ENCODE measurements around the gene UNC5CL. TPM values are rescaled to one million over a fixed set of nuclear protein-coding genes. Genes with fewer than 3 reads are reported as not detected.

The UNC5CL gene
- total and polyA plus RNA-seq, 4 donors: 1.6 to 4.0 (median 2.1) TPM

DNA sequence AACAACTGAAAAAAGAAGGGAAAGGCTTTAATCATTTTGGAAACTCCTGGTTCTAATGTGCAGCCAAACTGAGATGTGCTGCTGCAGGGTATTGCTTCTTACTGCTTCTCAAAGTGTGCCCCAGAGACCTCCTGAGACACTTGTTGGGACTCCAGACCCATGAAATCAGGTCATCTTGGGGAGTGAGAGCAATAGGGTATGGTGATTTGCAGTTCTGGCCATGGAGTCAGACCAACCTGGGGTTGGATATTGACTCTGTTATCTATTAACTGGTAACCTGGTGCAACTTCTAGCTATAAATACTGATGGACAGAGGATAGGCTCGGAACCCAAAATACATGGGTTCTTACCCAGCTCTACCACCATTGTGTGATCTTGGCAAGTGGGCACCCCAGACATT, 7.1 kb upstream of the UNC5CL start:
- Histone ChIP-seq H3K9me3 (ENCODE audit: control insufficient read depth in 4 of 4, insufficient read depth in 3 of 4, low read length in 3 of 4) (no peaks in the 10 kb centered on the region), H3K27ac (ENCODE audit: low read depth in 1 of 2, low read length in 1 of 2) (no peak overlapping the region), H3K4me1 (ENCODE audit: control insufficient read depth in 5 of 5, insufficient read depth in 5 of 5, low read length in 5 of 5) (peaks cover 0 to 4% (median 0%) of the 10 kb centered on the region in 5 donors), H3K36me3 (ENCODE audit: control insufficient read depth in 4 of 4, insufficient read depth in 4 of 4, low read length in 4 of 4) (no peaks in the 10 kb centered on the region), H3K27me3 (ENCODE audit: control insufficient read depth in 3 of 3, insufficient read depth in 3 of 3, low read length in 2 of 3) (no peaks in the 10 kb centered on the region), H3K4me3 (no peak overlapping the region), H3K9ac (ENCODE audit: insufficient read depth in 1 of 2, low read length in 2 of 2) (no peak overlapping the region)
- ATAC-seq (ENCODE audit: insufficient read depth, low FRiP score) (no peak), DNase-seq (no peak)
- WGBS, 2 donors: 92 to 98% methylated on average over 1 of the region's 1 CpG
- TF ChIP-seq, protein P1, sequence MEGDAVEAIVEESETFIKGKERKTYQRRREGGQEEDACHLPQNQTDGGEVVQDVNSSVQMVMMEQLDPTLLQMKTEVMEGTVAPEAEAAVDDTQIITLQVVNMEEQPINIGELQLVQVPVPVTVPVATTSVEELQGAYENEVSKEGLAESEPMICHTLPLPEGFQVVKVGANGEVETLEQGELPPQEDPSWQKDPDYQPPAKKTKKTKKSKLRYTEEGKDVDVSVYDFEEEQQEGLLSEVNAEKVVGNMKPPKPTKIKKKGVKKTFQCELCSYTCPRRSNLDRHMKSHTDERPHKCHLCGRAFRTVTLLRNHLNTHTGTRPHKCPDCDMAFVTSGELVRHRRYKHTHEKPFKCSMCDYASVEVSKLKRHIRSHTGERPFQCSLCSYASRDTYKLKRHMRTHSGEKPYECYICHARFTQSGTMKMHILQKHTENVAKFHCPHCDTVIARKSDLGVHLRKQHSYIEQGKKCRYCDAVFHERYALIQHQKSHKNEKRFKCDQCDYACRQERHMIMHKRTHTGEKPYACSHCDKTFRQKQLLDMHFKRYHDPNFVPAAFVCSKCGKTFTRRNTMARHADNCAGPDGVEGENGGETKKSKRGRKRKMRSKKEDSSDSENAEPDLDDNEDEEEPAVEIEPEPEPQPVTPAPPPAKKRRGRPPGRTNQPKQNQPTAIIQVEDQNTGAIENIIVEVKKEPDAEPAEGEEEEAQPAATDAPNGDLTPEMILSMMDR (IDR thresholded peaks at IDR 0.05; ENCODE audit: control extremely low read depth, extremely low read depth): no peak

DNA sequence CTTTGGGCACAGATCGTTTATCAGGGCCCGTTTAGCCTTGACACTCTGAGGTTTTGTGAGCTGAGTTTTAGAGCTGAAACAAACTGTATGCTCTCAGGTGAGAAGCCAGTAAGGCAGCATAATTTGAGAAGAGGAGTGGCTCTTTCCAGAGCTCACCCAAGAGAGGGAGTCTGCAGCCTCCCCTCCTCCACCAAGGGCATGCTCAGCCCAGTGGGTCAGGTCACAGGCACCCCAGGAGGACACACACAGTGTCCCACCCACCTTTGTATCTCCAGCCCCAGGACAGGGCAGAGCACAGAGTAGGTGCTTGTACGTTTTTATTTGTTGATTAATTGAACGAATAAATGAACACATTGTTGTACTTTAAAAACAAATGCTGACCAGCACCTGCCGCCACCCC, 6.6 kb upstream of the UNC5CL start:
- H3K36me3 ChIP-seq (ENCODE audit: control insufficient read depth in 4 of 4, insufficient read depth in 4 of 4, low read length in 4 of 4): no peaks in the 10 kb centered on the region
- TF ChIP-seq, protein P1 (IDR thresholded peaks at IDR 0.05; ENCODE audit: control extremely low read depth, extremely low read depth): no peak
- no peak overlapping the region for H3K27ac ChIP-seq (ENCODE audit: low read depth in 1 of 2, low read length in 1 of 2)
- H3K9ac ChIP-seq (ENCODE audit: insufficient read depth in 1 of 2, low read length in 2 of 2): no peak overlapping the region
- H3K27me3 ChIP-seq (ENCODE audit: control insufficient read depth in 3 of 3, insufficient read depth in 3 of 3, low read length in 2 of 3): no peaks in the 10 kb centered on the region
- WGBS, 2 donors: 77 to 84% methylated on average over 5 of the region's 5 CpGs
- ATAC-seq (ENCODE audit: insufficient read depth, low FRiP score): no peak
- H3K9me3 ChIP-seq (ENCODE audit: control insufficient read depth in 4 of 4, insufficient read depth in 3 of 4, low read length in 3 of 4): no peaks in the 10 kb centered on the region
- peaks cover 0 to 4% (median 0%) of the 10 kb centered on the region in 5 donors for H3K4me1 ChIP-seq (ENCODE audit: control insufficient read depth in 5 of 5, insufficient read depth in 5 of 5, low read length in 5 of 5)
- H3K4me3 ChIP-seq: no peak overlapping the region
- DNase-seq: no peak

DNA sequence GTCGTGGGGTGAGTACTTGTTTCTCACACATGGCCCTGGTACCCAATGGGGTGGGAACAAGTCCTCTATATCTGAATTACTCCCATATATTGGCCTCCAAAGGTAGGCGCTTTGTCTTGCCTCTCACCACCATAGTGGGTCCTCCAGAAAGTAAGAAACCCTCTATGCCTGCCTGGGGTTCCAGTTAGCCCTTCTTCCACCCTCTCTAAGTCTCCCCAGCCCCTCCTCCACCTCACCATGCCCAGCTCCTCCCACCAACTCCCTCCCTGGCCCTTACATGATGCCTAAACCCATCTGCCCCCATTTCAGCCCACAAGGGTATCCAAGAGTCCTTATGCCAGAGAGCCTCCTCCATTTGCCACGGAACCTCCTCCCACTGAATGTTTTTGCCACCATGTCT, 4.1 kb upstream of the UNC5CL start:
- Histone ChIP-seq H3K27ac (ENCODE audit: low read depth in 1 of 2, low read length in 1 of 2) (no peak overlapping the region), H3K27me3 (ENCODE audit: control insufficient read depth in 3 of 3, insufficient read depth in 3 of 3, low read length in 2 of 3) (no peaks in the 10 kb centered on the region), H3K4me3 (no peak overlapping the region), H3K4me1 (ENCODE audit: control insufficient read depth in 5 of 5, insufficient read depth in 5 of 5, low read length in 5 of 5) (peaks cover 0 to 7% (median 0%) of the 10 kb centered on the region in 5 donors), H3K9ac (ENCODE audit: insufficient read depth in 1 of 2, low read length in 2 of 2) (no peak overlapping the region), H3K9me3 (ENCODE audit: control insufficient read depth in 4 of 4, insufficient read depth in 3 of 4, low read length in 3 of 4) (no peaks in the 10 kb centered on the region), H3K36me3 (ENCODE audit: control insufficient read depth in 4 of 4, insufficient read depth in 4 of 4, low read length in 4 of 4) (no peaks in the 10 kb centered on the region)
- TF ChIP-seq, protein P1 (IDR thresholded peaks at IDR 0.05; ENCODE audit: control extremely low read depth, extremely low read depth): no peak
- WGBS, 2 donors: 94 to 97% methylated on average over 3 of the region's 3 CpGs
- no peak for ATAC-seq (ENCODE audit: insufficient read depth, low FRiP score)
- no peak for DNase-seq
